Pancreas (tissue), 10 donors: Measurements from ENCODE around the gene IQGAP2. TPM values are rescaled to one million over a fixed set of nuclear protein-coding genes. Genes with fewer than 3 reads are reported as not detected.
A peak's percentile ranks its signal among the peaks of the same experiment; 100 is the strongest.

Experiments
- ATAC-seq, 4 donors: fragments of 200-7000 bp; cut with Tn5 transposase; one replicate each; pipeline versions ENCODE4 v1.8.0 to v1.9.1; 2020; ENCODE audit warnings: mild to moderate bottlenecking in 4 of 4, moderate library complexity in 4 of 4
- DNase-seq, 6 donors: peaks; one replicate each; pipeline ENCODE4 v3.0.0-alpha.2; 2020
- FAIRE-seq: peaks from 2 replicates; lab custom pipeline; 2012; peaks lifted over from hg19 to GRCh38; lab: Jason Lieb, UNC
- H3K27ac ChIP-seq, 4 donors: fragments of 200-600 bp; sonication (generic); 1 replicate in 3 of 4; 2 replicates in 1 of 4; pipeline versions ENCODE4 v1.5.0 to v1.8.0; 2020
- H3K27me3 ChIP-seq, 4 donors: fragments of 200-600 bp; one replicate each; pipeline ENCODE4 v1.8.0; 2021
- H3K36me3 ChIP-seq, 3 donors: fragments of 200-600 bp; sonication (generic) in 1 of 3; one replicate each; pipeline versions ENCODE4 v1.5.0 to v1.8.0; 2020 to 2021
- H3K4me1 ChIP-seq, 3 donors: fragments of 200-600 bp; one replicate each; pipeline ENCODE4 v1.8.0; 2021
- H3K4me3 ChIP-seq, 4 donors: fragments of 200-600 bp; sonication (generic) in 2 of 4; one replicate each; pipeline versions ENCODE4 v1.5.0 to v1.8.0; 2020 to 2021
- H3K9me3 ChIP-seq, 4 donors: fragments of 200-600 bp; one replicate each; pipeline ENCODE4 v1.8.0; 2021
- WGBS, 2 donors: extraction: QIAGEN DNeasy Blood & Tissue Kit; methylation state at CpG; one replicate each; pipeline ENCODE4 v1.1.7; 2013; 5-methylcytosine and 5-hydroxymethylcytosine counted together
- intact Hi-C, 3 donors: fragments of 100-400 bp; cut with DNase I; formaldehyde crosslinking; loops; one replicate each; pipeline versions ENCODE4 v1.11.1 to v1.14.2; 2022
- polyA plus RNA-seq, 2 donors: library from polyadenylated mRNA; stranded (reverse); fragments of 200-250 nt; gene quantifications; one replicate each; pipeline ENCODE4 v1.2.3, GENCODE V29; 2013
- total RNA-seq, 6 donors: library from RNA; stranded (reverse); fragmentation: NEBNext Ultra II Directional in 4 of 6; extraction: Animal tissue kit (Norgen Biotek cat#: 25700) in 4 of 6; gene quantifications; one replicate each; pipeline versions ENCODE4 v1.2.1 to v1.2.4, GENCODE V29; 2021 to 2023
- TF ChIP-seq, protein P1 (sequence below), 4 donors: fragments of 200-600 bp; sonication (generic) in 3 of 4; IDR thresholded peaks; one replicate each; pipeline versions ENCODE4 v1.5.0 to v1.8.0; 2021; ENCODE audit warnings: antibody characterized with exemption in 4 of 4
- donor health status: healthy with polysubstance abuse.
- donor health status: DM: no; HTN: no; CAD: no; lungs with moderate emphysema.
- donor health status: DM: no; HTN: no; CAD: no.
- donor health status: control.
- donor health status: control.
- donor health status: Bipolar disorder and iron deficiency.
- donor health status: DM: yes; HTN: yes; CAD: no.
- donor health status: DM: no; HTN: no; CAD: no.
- donor health status: DM: no; HTN: no; CAD: no.
- donor health status: DM: yes; HTN: yes; CAD: no.

Gene IQGAP2
- total and polyA plus RNA-seq, 8 donors: 14.4 to 54.0 (median 35.2) TPM

DNA sequence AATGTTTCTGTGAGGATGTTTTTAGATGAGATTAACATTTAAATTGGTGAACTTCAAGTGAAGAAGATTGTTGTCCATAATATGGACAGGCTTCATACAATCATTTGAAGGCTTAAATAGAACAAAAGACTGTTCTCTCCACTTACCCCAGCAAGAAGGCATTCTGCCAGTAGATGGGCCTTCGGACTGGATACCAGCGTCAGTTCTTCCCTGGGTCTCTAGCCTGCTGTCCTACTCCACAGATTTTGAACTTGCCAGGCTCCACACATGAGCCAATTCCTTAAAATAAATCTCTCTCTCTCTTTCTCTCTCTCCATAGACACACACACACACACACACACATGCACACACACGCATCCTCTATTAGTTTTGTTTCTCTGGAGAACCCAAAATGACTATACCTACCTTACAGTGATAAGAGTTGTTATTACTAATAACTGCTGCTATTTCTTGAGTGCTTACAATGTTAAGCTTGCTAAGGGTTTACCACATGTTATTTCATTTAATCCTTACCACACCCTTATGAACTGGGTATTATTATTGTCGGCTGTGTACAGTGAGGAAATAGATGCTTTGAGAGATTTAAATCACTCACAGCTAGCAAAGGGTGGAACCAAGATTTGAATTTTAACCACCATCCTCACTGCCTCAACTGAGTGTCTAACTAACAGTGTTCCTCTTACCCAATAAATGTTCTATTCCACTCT lies 19.8 kb upstream of the IQGAP2 start:
- WGBS, 2 donors: 87 to 88% methylated on average over 4 of the region's 4 CpGs
- Histone ChIP-seq H3K9me3 (no peaks in the 10 kb centered on the region), H3K4me3 (no peak overlapping the region), H3K4me1 (peaks cover 26 to 43% (median 36%) of the 10 kb centered on the region in 3 donors), H3K27me3 (no peaks in the 10 kb centered on the region), H3K27ac (no peak overlapping the region), H3K36me3 (no peaks in the 10 kb centered on the region)
- no peak for DNase-seq
- no peak for ATAC-seq
- TF ChIP-seq, protein P1, sequence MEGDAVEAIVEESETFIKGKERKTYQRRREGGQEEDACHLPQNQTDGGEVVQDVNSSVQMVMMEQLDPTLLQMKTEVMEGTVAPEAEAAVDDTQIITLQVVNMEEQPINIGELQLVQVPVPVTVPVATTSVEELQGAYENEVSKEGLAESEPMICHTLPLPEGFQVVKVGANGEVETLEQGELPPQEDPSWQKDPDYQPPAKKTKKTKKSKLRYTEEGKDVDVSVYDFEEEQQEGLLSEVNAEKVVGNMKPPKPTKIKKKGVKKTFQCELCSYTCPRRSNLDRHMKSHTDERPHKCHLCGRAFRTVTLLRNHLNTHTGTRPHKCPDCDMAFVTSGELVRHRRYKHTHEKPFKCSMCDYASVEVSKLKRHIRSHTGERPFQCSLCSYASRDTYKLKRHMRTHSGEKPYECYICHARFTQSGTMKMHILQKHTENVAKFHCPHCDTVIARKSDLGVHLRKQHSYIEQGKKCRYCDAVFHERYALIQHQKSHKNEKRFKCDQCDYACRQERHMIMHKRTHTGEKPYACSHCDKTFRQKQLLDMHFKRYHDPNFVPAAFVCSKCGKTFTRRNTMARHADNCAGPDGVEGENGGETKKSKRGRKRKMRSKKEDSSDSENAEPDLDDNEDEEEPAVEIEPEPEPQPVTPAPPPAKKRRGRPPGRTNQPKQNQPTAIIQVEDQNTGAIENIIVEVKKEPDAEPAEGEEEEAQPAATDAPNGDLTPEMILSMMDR (IDR thresholded peaks at IDR 0.05): no peak
- intact Hi-C loops: no loop called here
- no peak for FAIRE-seq

DNA sequence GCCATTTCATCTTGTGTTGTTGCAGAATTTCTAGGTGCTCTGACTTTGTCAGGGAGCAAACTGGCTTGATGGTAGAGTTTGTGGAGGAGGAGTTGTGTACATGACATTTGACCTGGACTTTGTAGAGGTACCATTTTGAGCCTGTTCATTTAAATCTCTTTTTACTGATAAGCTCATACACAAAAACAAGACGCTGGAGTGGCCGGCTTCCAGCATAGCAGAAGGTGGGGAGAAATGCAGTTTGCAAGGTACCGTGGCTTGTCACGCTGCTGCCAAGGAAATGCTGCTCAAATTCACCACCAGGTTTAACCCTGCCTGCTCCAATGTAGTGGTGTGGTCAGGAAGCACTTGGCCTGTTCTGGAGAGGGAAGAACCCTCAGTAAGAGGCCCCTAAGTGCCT lies 18.9 kb upstream of the IQGAP2 start:
- DNase-seq (peak in 5 of 6 donors; percentile 32 to 60 (median 57)), FAIRE-seq (no peak), ATAC-seq (peak in 3 of 4 donors; percentile 18 to 35 (median 18))
- H3K9me3 ChIP-seq: no peaks in the 10 kb centered on the region
- no peak overlapping the region for H3K4me3 ChIP-seq
- intact Hi-C loops: no loop called here
- 12 to 24% methylated on average over 4 of the region's 4 CpGs for WGBS, 2 donors
- H3K36me3 ChIP-seq: no peaks in the 10 kb centered on the region
- no peaks in the 10 kb centered on the region for H3K27me3 ChIP-seq
- peak overlapping the region in 2 of 4 donors; percentile 4 to 83 for H3K27ac ChIP-seq
- H3K4me1 ChIP-seq: peaks cover 32 to 51% (median 45%) of the 10 kb centered on the region in 3 donors
- TF ChIP-seq, protein P1 (IDR thresholded peaks at IDR 0.05): no peak

DNA sequence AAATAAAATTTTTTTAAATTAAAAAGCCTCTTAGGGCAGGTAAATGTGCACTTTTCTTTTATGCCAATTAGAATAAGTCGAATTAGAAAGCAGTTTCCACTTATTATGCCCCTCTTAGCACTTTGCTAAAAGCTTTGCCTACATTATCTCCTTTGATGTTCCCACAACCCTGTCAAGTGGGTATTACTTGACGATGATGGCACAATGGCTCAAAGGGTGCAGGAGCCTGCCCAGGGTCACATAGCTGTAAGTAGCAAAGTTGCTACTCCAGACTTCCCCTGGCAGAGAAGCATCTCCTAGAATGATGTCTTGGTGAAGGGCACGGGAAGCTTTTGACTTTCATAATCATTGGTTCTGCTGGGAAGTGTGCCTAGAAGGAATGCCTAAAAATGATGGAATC lies 18.4 kb upstream of the IQGAP2 start:
- Histone ChIP-seq H3K27ac (peak overlapping the region in 2 of 4 donors; percentile 83 to 84), H3K27me3 (no peaks in the 10 kb centered on the region), H3K4me1 (peaks cover 35 to 55% (median 50%) of the 10 kb centered on the region in 3 donors), H3K4me3 (no peak overlapping the region), H3K36me3 (no peaks in the 10 kb centered on the region), H3K9me3 (no peaks in the 10 kb centered on the region)
- DNase-seq (no peak), FAIRE-seq (no peak), ATAC-seq (no peak)
- TF ChIP-seq, protein P1 (IDR thresholded peaks at IDR 0.05): no peak
- 59 to 72% methylated on average over 3 of the region's 3 CpGs for WGBS, 2 donors
- intact Hi-C loops: no loop called here

DNA sequence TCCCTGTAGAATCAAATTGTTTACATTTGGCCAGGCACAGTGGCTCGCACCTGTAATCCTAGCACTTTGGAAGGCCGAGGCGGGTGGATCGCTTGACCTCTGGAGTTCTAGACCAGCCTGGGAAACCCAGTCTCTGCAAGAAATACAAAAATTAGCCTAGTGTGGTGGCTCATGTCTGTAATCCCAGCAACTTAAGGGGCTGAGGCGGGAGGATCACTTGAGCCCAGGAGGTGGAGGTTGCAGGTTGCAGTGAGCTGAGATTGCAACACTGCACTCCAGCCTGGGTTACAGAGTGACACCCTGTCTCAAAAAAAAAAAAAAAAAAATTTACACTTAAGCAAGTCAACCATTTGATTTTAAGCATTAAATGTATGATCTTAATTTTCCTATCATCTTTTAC lies 17.5 kb upstream of the IQGAP2 start:
- Histone ChIP-seq H3K36me3 (no peaks in the 10 kb centered on the region), H3K27ac (peak overlapping the region in 3 of 4 donors; percentile 19 to 84 (median 83)), H3K27me3 (no peaks in the 10 kb centered on the region), H3K4me3 (no peak overlapping the region), H3K9me3 (no peaks in the 10 kb centered on the region), H3K4me1 (peaks cover 40 to 63% (median 55%) of the 10 kb centered on the region in 3 donors)
- ATAC-seq: peak in 1 of 4 donors; percentile 5
- WGBS, 2 donors: 41 to 50% methylated on average over 5 of the region's 5 CpGs
- intact Hi-C loops: no loop called here
- no peak for FAIRE-seq
- no peak for DNase-seq
- TF ChIP-seq, protein P1 (IDR thresholded peaks at IDR 0.05): no peak

DNA sequence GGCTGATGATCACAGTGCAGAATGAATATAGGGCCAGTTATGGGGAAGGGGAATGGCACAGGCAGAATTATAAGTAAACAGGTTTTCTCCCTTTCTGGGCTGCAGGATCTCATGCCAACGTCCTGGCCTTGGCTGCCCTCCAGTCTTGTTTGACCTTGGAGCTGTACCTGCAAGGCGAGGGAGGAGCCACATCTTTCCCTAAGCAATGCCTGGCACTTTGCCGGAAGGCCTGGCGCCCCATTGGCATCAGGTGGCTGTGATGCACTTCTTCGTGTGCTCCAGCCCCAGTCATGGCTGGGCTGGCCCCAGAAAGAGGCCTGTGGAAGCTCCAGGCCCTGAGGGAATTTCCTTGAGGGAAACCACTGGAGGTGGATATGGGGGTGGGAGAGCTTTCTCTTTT lies 16.7 kb upstream of the IQGAP2 start:
- Histone ChIP-seq H3K4me3 (no peak overlapping the region), H3K27ac (peak overlapping the region; percentile 59 to 84 (median 72)), H3K36me3 (no peaks in the 10 kb centered on the region), H3K27me3 (no peaks in the 10 kb centered on the region), H3K9me3 (no peaks in the 10 kb centered on the region), H3K4me1 (peaks cover 43 to 67% (median 60%) of the 10 kb centered on the region in 3 donors)
- TF ChIP-seq, protein P1 (IDR thresholded peaks at IDR 0.05): no peak
- ATAC-seq (peak; percentile 77 to 91 (median 87)), DNase-seq (peak; percentile 95 to 99 (median 98)), FAIRE-seq (no peak)
- intact Hi-C loops: no loop called here
- WGBS, 2 donors: 7 to 14% methylated on average over 5 of the region's 5 CpGs
